AG09309 (cell line): ENCODE measurements around the gene COL1A1.

Source experiments
- DNase-seq: peaks from one replicate; pipeline ENCODE4 v3.0.0-alpha.2; 2010; ENCODE audit warnings: low read depth
- H3K4me3 ChIP-seq: 2 replicates; pipeline ENCODE4 v1.5.1; 2011; ENCODE audit warnings: mild to moderate bottlenecking, low read depth, low read length, moderate library complexity; ENCODE audit not compliant: control insufficient read depth
- CTCF ChIP-seq: IDR thresholded peaks from 2 replicates; pipeline ENCODE4 v1.5.1; 2011; ENCODE audit warnings: mild to moderate bottlenecking, low read depth, low read length, inconsistent platforms; ENCODE audit not compliant: insufficient read depth, control insufficient read depth; ENCODE audit errors: missing control alignments

The COL1A1 gene

DNA sequence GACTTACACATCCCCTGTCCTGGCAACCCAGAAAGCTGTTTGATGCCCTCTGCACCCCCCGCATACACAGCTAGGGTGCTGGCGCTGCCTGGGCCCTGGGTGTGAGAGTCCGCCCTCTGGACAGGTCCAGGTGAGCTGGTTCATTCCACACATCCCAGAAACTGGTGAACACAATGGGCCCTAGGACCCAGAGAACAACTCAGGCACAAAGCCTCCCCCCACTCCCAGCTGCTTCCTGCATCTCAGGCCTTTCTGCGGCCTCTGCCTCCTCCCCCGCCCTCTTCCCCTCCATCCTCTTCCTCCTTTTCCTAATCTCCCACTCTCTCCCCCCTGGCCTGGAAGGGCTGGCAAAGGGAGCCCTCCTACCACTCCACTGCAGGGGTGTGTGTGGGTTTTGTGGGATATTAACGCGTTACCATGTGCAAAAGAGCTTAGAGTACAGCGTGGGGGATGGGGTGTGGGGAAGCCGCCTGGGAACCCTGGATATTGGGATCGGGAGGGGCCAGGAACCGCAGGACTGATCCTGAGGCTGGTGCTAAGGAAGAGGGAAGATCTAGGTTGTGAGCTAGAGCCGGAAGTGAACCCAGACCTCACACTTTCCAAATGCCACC is 49.4 kb downstream of the COL1A1 start:
- TF ChIP-seq CTCF: no peak
- H3K4me3 ChIP-seq: peak overlapping the region; percentile 60
- peak; percentile 48 for DNase-seq

DNA sequence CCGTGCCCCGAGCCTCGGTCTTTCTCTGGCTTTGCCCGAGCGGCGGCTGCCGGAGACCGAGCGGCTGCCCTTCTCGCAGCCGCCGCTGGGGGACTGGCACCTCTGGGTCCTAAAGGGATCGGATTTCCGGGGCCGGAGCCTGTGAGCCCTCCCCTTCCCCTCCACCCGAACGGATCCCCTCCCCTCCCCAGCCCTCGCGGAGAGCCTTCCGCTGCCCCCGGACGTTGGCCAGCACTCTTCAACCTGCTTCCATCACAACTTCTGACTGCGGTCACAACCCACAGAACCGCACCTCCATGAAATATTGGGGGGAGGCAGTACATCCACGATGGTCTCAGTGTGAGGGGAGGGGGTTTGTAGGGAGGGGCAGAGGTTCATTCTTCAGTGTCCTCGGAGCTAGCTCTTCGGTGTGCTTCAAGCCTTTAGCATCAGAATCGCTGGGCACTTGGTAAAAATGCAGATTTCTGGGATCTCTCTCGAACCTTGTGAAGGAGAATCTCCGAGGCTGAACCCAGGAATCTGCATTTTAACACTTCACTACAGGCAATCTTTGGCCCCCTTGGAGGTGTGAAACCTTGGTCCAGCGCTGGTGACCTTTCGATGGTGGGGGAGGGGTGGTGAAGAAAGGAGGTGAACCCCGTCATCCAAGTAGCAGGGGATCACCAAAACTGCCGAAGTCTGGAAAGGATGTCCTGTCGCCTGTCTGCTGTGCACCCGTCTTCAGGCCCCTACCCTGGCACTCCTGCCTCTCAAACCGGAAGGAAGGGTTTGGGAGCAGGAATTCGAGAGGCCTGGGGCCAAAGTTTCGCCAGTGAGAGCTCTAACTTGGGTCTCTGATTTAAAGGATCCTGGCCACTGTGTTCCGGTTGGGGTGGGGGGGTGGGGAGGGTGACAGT is 50.1 kb downstream of the COL1A1 start:
- H3K4me3 ChIP-seq: peak overlapping the region; percentile 60

DNA sequence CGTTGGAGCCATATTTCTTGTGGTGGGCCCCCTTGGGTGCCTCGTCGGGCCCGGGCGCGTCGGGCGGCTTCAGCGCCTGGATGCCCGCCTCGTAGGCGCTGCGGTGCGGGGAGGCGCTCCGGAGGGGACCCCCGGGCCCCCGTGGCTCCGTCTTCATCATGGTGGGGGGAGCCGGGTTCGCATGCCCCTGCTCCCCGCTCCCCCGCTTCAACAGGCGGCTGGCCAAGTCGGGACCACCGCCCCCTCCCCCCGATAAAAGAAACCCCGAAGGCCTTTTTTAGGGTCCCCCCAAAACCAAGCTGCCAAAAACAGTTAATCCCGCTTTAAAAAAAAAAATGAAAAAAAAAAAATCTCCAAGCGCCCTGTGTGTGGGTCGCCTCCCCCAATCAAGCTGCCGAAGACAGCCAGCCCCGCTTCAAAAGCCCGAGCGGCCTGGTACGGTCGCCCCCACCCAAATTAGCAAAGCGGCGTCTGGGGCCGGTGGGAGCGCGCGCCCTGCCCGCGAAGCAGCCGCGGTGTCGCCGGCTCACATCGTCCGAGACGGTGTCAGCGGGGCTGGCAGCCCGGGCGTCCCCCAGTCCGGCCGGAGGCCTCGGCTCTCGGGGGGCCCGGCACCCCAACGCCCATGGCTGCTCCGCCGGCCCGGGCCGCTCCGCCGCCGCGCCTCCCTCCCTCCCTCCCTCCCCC is 50.9 kb downstream of the COL1A1 start, which contains the start of gene PPP1R9B:
TSS of gene PPP1R9B (minus strand) at position 324 of the 687 bp plus-strand sequence. CDS start at position 160, 164 bp downstream.
- TF ChIP-seq CTCF: no peak
- H3K4me3 ChIP-seq: peak within 1 kb of the TSS; percentile 60
- DNase-seq: no peak

More for the DNA sequence above, 50.1 kb downstream of the COL1A1 start:
- TF ChIP-seq CTCF: peak; percentile 72
- DNase-seq: peak; percentile 55

DNA sequence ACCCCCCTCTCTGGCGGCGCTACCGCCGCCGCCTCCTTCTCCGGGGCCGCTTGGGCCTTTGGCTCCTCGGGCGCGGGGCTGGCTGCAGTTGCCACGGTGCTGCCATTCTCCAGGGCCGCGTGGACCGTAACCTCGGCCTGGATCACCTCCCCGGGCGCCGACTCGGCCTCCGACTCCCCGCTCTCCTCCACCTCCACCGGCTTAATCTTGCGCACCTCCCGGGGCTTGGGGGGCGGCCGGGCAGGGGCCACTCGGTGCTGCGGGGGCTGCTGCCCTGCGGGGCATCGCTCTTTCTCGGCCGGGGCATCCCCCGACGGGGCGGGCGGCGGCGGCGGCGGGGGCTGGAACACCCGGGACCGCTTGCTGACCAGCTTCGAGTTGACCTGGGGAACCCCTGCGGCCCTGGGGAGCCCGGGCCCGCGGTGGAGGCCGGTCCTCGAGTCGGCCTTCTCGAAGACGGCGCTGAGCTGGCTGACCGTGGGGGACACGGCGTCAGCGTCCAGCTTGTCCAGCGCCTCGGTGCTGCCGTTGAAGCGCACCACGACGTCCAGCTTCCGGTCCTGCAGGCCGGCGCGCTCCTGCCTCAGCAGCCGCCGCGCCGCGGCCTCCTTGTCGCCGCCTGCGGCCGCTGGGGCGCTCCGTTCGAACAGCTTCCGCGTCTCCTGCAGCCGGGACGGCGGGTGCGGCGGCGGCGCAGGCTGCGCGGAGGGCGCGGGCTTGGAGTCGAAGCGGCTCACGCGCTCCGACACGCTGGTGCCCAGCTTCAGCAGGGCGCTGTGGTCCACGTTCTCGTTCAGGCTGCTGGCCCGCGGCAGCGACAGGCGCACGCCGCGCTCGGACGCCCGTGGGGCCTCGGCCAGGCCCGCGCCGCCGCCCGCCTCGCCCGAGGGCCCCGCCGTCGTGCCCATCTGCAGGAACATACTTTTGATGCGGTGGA is 51.7 kb downstream of the COL1A1 start:
- DNase-seq: no peak
- no peak for TF ChIP-seq CTCF
- H3K4me3 ChIP-seq: peak overlapping the region; percentile 60

GRCh38 chr17:50149091-50149416 is 52.4 kb downstream of the COL1A1 start:
- H3K4me3 ChIP-seq: peak overlapping the region; percentile 60
- no peak for DNase-seq
- TF ChIP-seq CTCF: no peak
